Nephron progenitor cell (in vitro differentiated cells): ENCODE results near the gene PARVA.
"Not testable (repeated sequence)": the region's sequence is repeated elsewhere in the genome, so short reads cannot be mapped to it uniquely, and the experiment has no call there.

Experiments
- DNase-seq: peaks from one replicate; pipeline ENCODE4 v3.0.0; 2021
- H3K27ac Mint-ChIP-seq: 2 replicates; pipeline ENCODE4 v1.8.0; 2021; ENCODE audit warnings: mild to moderate bottlenecking, moderate library complexity, mixed read lengths
- H3K27me3 Mint-ChIP-seq: 2 replicates; pipeline ENCODE4 v1.8.0; 2021; ENCODE audit warnings: mild to moderate bottlenecking, low read depth, mixed read lengths; ENCODE audit not compliant: poor library complexity
- H3K36me3 Mint-ChIP-seq: 2 replicates; pipeline ENCODE4 v1.8.0; 2021; ENCODE audit warnings: low read depth, mixed read lengths
- H3K4me1 Mint-ChIP-seq: 2 replicates; pipeline ENCODE4 v1.8.0; 2021; ENCODE audit warnings: mixed read lengths
- H3K4me3 Mint-ChIP-seq: 2 replicates; pipeline ENCODE4 v1.8.0; 2021; ENCODE audit warnings: mild to moderate bottlenecking, moderate library complexity, mixed read lengths
- H3K9me3 Mint-ChIP-seq: 2 replicates; pipeline ENCODE4 v1.8.0; 2021; ENCODE audit warnings: mild to moderate bottlenecking, moderate library complexity, mixed read lengths
- CTCF ChIP-seq: fragments of 200-600 bp; sonication (generic); IDR thresholded peaks from 2 replicates; pipeline ENCODE4 v1.5.0; 2021; ENCODE audit warnings: antibody characterized with exemption

The PARVA gene

GRCh38 chr11:12343526-12343925 lies 33.8 kb upstream of the PARVA start:
- Mint-ChIP-seq H3K27me3 (peaks cover 11% of the 10 kb centered on the region), H3K36me3 (peaks cover 6% of the 10 kb centered on the region), H3K4me1 (no peaks in the 10 kb centered on the region), H3K4me3 (no peak overlapping the region), H3K27ac (no peak overlapping the region), H3K9me3 (peaks cover 19% of the 10 kb centered on the region)
- no peak for TF ChIP-seq CTCF
- no peak for DNase-seq

- Mint-ChIP-seq H3K4me1 (no peaks in the 10 kb centered on the region), H3K36me3 (no peaks in the 10 kb centered on the region), H3K4me3 (no peak overlapping the region), H3K27me3 (peaks cover 14% of the 10 kb centered on the region), H3K27ac (no peak overlapping the region), H3K9me3 (no peaks in the 10 kb centered on the region)
- DNase-seq = no peak
- TF ChIP-seq CTCF = no peak
These were observed 23.8 kb upstream of the PARVA start for GRCh38 chr11:12353534-12353933.

- Mint-ChIP-seq H3K27ac (no peak overlapping the region), H3K4me1 (peaks cover 6% of the 10 kb centered on the region), H3K4me3 (no peak overlapping the region), H3K27me3 (peaks cover 8% of the 10 kb centered on the region), H3K9me3 (no peaks in the 10 kb centered on the region), H3K36me3 (no peaks in the 10 kb centered on the region)
- no peak for TF ChIP-seq CTCF
- no peak for DNase-seq
These were observed 22.4 kb upstream of the PARVA start for GRCh38 chr11:12354750-12355545.

- H3K27ac Mint-ChIP-seq = no peak overlapping the region
- TF ChIP-seq CTCF = no peak
These were observed 20.3 kb upstream of the PARVA start for GRCh38 chr11:12356944-12357655.

GRCh38 chr11:12357697-12358096 lies 19.7 kb upstream of the PARVA start:
- H3K36me3 Mint-ChIP-seq, H3K9me3 Mint-ChIP-seq, H3K27me3 Mint-ChIP-seq, DNase-seq, H3K27ac Mint-ChIP-seq, H3K4me3 Mint-ChIP-seq: not testable (repeated sequence)
- H3K4me1 Mint-ChIP-seq = peaks cover 27% of the 10 kb centered on the region

More at GRCh38 chr11:12356944-12357655, 20.3 kb upstream of the PARVA start:
- Mint-ChIP-seq H3K4me1 (peaks cover 21% of the 10 kb centered on the region), H3K4me3 (no peak overlapping the region), H3K9me3 (no peaks in the 10 kb centered on the region), H3K36me3 (no peaks in the 10 kb centered on the region), H3K27me3 (peaks cover 6% of the 10 kb centered on the region)
- DNase-seq = no peak

- Mint-ChIP-seq H3K9me3 (no peaks in the 10 kb centered on the region), H3K36me3 (no peaks in the 10 kb centered on the region), H3K4me1 (peaks cover 31% of the 10 kb centered on the region), H3K27ac (no peak overlapping the region), H3K27me3 (peaks cover 6% of the 10 kb centered on the region), H3K4me3 (no peak overlapping the region)
- DNase-seq = no peak
- no peak for TF ChIP-seq CTCF
These were observed 18.8 kb upstream of the PARVA start for GRCh38 chr11:12358302-12359188.
